HG02840 (cell line): Measurements from ENCODE around the gene ACP3.
"Not testable (repeated sequence)": the region's sequence is repeated elsewhere in the genome, so short reads cannot be mapped to it uniquely, and the experiment has no call there.

Experiments used
- ATAC-seq: cut with Tn5 transposase; IDR thresholded peaks from one replicate; pipeline ENCODE4 v1.9.1; 2021; ENCODE audit warnings: mild to moderate bottlenecking, moderate library complexity, moderate number of reproducible peaks; ENCODE audit not compliant: unreplicated experiment, low FRiP score

Gene ACP3

GRCh38 chr3:132317229-132317948 lies at the start of gene ACP3:
TSS of gene ACP3 (plus strand) at chr3:132317407. CDS start at chr3:132317457, 50 bp downstream.
- peak; percentile 83 for ATAC-seq

- no peak for ATAC-seq
Observed at GRCh38 chr3:132268956-132269355, 48.3 kb upstream of the ACP3 start.

- no peak for ATAC-seq
Observed at GRCh38 chr3:132273036-132273435, 44.2 kb upstream of the ACP3 start.

GRCh38 chr3:132276228-132276906 lies 40.8 kb upstream of the ACP3 start:
- no peak for ATAC-seq

GRCh38 chr3:132279030-132279429 lies 38.2 kb upstream of the ACP3 start:
- no peak for ATAC-seq

GRCh38 chr3:132283440-132283839 lies 33.8 kb upstream of the ACP3 start:
- no peak for ATAC-seq

GRCh38 chr3:132283916-132284405 lies 33.2 kb upstream of the ACP3 start:
- no peak for ATAC-seq

DNA sequence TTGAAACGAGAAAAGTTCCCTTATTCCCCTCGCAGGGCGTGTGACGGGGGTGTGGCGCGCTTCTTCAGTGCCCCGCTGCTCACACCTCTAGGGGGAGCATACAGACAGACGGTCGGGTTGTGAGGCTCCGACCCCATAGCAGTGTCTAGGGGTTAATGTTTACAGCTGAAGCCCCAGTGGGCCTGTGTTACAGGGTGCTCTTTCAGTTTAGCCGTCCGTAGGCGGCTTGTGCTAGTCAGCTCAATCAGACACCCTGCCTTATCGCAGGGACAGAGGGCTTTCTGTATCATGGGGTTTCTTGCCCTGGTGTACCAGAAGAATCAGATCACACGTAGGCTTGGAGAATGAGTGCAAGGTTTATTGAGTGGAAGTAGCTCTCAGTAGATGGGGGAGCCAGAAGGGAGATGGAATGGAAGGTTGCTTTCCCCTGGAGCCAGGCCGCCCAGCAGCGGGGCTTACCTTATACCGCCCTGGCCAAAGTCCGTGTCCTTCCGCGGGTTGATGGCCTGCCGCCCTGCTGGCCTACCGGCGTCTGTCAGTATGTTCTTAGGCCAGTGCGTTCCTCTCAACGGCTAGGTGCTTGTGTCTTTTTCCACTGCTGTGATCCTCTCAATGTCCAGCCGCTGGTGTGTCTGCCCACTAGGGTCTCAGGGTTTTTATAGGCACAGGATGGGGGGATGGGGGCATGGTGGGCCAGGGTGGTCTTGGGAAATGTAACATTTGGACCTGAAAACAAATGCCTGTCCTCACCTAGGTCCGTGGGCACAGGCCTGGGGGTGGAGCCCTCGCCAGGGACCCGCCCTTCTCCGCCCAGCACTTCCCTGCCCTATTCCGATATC lies 32.2 kb upstream of the ACP3 start:
- no peak for ATAC-seq

DNA sequence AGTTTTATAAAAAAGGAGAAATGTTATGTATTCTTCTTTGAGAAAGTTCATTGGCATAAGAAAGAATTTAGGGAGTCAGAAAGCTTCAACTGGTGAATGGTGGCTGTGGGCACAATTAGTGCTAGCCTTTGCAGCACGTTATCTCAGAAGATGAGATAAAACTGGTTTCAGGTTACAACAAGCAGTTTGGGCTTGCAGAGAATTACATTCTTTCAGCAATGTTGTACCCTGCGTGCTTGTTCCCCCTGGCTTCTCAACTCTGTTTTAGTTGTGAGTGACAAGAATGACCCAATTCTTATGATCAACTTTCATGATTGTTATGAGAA lies 31.6 kb upstream of the ACP3 start:
- no peak for ATAC-seq

DNA sequence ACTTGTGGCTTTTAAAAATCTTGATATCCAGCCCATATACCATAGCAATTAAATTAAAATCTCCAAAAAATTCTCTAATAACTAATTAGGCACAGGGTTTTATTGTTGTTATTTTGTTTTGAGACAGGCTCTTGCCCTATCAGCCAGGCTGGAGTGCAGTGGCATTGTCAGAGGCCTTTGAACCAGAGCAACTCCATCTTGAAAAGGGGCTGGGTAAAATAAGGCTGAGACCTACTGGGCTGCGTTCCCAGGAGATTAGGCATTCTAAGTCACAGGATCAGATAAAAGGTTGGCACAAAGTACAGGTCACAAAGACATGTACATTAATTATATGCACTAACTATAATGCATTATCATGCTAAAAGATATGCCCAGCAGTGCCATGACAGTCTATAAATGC lies 31.2 kb upstream of the ACP3 start:
- no peak for ATAC-seq

DNA sequence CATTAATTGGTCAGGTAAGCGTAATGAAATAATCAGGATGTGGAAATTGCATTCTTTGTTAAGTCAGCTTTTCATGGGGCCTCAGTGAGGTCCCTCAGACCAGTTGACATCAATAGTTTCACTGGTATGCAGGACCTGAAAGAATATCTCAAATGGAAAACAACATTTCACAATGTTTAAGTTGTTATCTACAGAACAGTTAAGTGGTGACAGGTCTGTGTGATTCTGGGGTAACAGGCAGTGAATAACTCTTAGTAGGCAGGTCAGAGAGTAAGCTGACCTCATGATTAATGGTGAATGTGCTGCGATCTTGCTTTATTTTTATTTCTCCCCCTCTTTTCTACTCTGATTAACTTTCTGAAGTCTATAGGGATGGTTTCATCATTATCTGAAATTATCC lies 28.9 kb upstream of the ACP3 start:
- no peak for ATAC-seq

- ATAC-seq: no peak
Observed at GRCh38 chr3:132289316-132289715, 27.9 kb upstream of the ACP3 start.

GRCh38 chr3:132290833-132291232 lies 26.4 kb upstream of the ACP3 start:
- ATAC-seq: no peak

DNA sequence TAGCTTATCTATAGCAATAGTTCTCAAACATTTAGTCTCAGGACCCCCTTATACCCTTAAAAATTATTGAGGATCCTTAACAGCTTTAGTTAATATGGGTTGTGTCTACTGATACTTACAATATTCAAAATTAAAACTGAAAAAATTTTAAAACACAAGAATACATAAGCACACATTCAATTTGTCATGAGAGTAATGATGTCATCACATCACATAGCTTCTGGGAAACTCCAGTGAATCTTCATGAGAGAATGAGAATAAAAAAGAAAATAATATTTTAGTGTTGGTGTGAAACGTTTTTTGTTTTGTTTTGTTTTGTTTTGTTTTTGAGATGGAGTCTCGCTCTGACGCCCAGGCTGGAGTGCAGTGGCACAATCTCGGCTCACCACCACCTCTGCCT lies 25.2 kb upstream of the ACP3 start:
- ATAC-seq: no peak

DNA sequence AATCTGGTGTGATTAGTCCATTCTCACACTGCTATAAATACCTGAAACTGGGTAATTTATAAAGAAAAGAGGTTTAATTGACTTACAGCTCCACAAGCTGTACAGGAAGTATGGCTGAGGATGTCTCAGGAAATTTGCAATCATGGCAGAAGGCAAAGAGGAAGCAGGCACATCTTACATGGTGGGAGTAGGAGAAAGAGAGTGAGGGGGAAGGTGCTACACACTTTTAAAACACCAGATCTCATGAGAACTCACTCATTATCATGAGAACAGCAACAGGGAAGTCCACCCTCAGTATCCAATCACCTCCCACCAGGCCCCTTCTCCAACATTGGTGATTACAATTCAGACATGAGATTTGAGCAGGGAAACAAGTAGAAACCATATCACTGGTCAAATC lies 24.0 kb upstream of the ACP3 start:
- no peak for ATAC-seq

DNA sequence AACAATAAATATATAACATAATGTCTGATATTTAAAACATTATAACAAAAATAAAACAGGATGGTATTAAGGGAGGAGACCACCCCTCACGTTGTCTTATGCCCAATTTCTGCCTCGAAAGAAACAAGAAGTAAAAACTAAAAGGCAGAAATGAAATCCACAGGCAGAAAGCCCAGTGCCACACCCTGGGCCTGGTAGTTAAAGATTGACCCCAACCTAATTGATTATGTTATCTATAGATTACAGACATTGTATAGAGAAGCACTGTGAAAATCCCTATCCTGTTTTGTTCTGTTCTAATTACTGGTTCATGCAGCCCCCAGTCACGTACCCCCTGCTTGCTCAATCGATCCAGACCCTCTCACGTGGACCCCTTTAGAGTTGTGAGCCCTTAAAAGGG lies 22.3 kb upstream of the ACP3 start:
- ATAC-seq: no peak

DNA sequence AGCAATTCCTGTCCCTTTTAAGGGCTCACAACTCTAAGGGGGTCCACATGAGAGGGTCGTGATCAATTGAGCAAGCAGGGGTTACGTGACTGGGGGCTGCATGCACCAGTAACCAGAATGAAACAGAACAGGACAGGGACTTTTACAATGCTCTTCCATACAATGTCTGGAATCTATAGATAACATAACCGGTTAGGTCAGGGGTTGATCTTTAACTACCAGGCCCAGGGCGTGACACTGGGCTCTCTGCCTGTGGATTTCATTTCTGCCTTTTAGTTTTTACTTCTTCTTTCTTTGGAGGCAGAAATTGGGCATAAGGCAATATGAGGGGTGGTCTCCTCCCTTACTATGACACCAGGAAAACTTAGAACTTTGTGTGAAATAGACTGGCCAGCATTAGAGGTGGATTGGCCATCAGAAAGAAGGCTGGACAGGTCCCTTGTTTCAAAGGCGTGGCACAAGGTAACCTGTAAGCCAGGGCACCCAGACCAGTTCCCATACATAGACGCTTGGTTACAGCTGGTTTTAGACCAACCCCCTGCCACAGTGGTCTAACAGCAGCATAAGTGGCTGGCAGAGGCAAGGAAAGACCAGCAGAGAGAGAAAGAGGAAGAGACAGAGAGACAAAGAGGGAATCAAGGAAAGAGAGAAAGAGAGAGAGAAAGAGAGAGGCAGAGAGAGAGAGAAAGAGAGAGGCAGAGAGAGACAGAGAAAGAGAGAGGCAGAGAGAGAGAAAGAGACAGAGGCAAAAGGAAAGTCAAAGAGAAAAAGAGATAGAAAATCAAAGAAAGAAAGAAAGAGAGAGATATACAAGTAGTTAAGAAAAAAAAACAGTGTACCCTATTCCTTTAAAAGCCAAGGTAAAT lies 13.6 kb upstream of the ACP3 start:
- ATAC-seq: not testable (repeated sequence)

DNA sequence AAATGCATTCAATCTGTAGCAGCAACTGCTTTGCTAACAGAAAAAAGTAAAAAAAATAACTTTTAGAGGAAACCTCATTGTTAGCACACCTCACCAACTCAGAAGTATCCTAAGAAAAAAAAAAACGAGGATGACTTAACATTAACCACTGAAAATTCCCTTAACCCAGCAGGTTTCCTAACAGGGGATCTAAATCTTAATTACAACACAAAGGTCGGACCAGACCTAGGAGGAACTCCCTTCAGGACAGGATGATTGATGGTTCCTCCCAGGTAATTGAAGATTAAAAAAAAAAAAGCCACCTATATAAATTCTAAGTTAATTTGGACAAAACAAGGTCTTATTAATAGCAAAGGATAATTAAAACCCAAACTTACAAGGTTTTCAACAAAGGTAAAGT lies 12.9 kb upstream of the ACP3 start:
- not testable (repeated sequence) for ATAC-seq

DNA sequence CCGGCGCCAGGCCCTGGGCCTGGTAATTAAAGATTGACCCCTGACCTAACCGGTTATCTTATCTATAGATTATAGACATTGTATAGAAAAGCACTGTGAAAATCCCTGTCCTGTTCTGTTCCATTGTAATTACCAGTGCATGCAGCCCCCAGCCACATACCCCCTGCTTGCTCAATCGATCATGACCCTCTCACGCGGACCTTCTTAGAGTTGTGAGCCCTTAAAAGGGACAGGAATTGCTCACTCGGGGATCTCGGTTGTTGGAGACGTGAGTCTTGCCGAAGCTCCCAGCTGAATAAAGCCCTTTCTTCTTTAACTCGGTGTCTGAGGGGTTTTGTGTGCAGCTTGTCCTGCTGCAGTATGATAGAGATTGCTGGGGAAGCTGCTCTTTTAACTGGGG lies 7.2 kb upstream of the ACP3 start:
- not testable (repeated sequence) for ATAC-seq

DNA sequence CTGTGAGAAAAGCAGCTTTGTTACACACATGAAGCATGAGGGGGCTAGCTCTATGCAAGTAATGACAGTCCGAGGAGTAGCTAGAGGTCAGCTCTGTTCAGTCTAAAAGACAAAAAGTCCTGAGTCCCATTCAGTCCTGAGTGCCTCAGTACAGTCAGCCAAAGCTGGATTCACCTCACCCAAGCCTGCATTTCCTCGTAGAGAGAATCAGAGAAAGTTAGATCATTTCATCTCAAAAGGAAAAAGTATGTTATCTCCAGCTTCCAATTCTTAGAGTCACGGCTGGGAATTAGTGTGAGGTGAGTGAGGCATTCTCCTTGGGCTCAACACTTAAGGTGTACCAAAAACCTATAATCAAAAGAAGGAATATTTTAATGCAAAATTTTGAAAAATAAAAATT lies 5.9 kb upstream of the ACP3 start:
- no peak for ATAC-seq
